ENCODE results near the gene INHBC.

Gene INHBC

GRCh38 chr12:57497223-57498131, 62.9 kb downstream of the INHBC start:
- DNase-seq (ENCODE audit: low read depth, low spot score): no peak
- Histone ChIP-seq H3K4me3 (ENCODE audit: insufficient read length, low read depth) (no peak overlapping the region), H3K9ac (ENCODE audit: insufficient read length, low read depth) (no peak overlapping the region), H3K27me3 (ENCODE audit: insufficient read depth, insufficient read length) (no peaks in the 10 kb centered on the region), H3K9me3 (ENCODE audit: insufficient read depth, low read length) (no peaks in the 10 kb centered on the region; the same call in 1 of the 2 replicates), H3K4me1 (ENCODE audit: insufficient read depth, insufficient read length) (no peaks in the 10 kb centered on the region), H3K36me3 (ENCODE audit: insufficient read depth, insufficient read length, low read length) (peaks cover 74% of the 10 kb centered on the region)
- TF ChIP-seq SUZ12 (IDR thresholded peaks at IDR 0.05; ENCODE audit: extremely low read depth, insufficient read depth, insufficient read length) (no peak), YY1 (IDR thresholded peaks at IDR 0.05; ENCODE audit: insufficient read depth, insufficient read length) (no peak)

GRCh38 chr12:57498132-57498502, 63.5 kb downstream of the INHBC start:
- Histone ChIP-seq H3K27me3 (ENCODE audit: insufficient read depth, insufficient read length) (no peaks in the 10 kb centered on the region), H3K36me3 (ENCODE audit: insufficient read depth, insufficient read length, low read length) (peaks cover 72% of the 10 kb centered on the region), H3K9ac (ENCODE audit: insufficient read length, low read depth) (no peak overlapping the region), H3K4me1 (ENCODE audit: insufficient read depth, insufficient read length) (no peaks in the 10 kb centered on the region), H3K4me3 (ENCODE audit: insufficient read length, low read depth) (no peak overlapping the region), H3K9me3 (ENCODE audit: insufficient read depth, low read length) (no peaks in the 10 kb centered on the region; the same call in 1 of the 2 replicates)
- TF ChIP-seq SUZ12 (IDR thresholded peaks at IDR 0.05; ENCODE audit: extremely low read depth, insufficient read depth, insufficient read length): no peak
- TF ChIP-seq YY1 (IDR thresholded peaks at IDR 0.05; ENCODE audit: insufficient read depth, insufficient read length): no peak
- no peak for TF ChIP-seq ZNF274 (IDR thresholded peaks at IDR 0.05; ENCODE audit: low read depth, low read length)
- no peak for DNase-seq (ENCODE audit: low read depth, low spot score)

- no peak for TF ChIP-seq YY1 (IDR thresholded peaks at IDR 0.05; ENCODE audit: insufficient read depth, insufficient read length)
- no peak for TF ChIP-seq SUZ12 (IDR thresholded peaks at IDR 0.05; ENCODE audit: extremely low read depth, insufficient read depth, insufficient read length)
- TF ChIP-seq ZNF274 (IDR thresholded peaks at IDR 0.05; ENCODE audit: low read depth, low read length): no peak
- no peaks in the 10 kb centered on the region; the same call in 1 of the 2 replicates for H3K9me3 ChIP-seq (ENCODE audit: insufficient read depth, low read length)
- no peak for DNase-seq (ENCODE audit: low read depth, low spot score)
- H3K4me3 ChIP-seq (ENCODE audit: insufficient read length, low read depth): no peak overlapping the region
- H3K4me1 ChIP-seq (ENCODE audit: insufficient read depth, insufficient read length): no peaks in the 10 kb centered on the region
- H3K27me3 ChIP-seq (ENCODE audit: insufficient read depth, insufficient read length): no peaks in the 10 kb centered on the region
- H3K9ac ChIP-seq (ENCODE audit: insufficient read length, low read depth): no peak overlapping the region
- H3K36me3 ChIP-seq (ENCODE audit: insufficient read depth, insufficient read length, low read length): peaks cover 77% of the 10 kb centered on the region
Observed at GRCh38 chr12:57498571-57498970, 64.0 kb downstream of the INHBC start.

- Histone ChIP-seq H3K36me3 (ENCODE audit: insufficient read depth, insufficient read length, low read length) (peaks cover 88% of the 10 kb centered on the region), H3K9me3 (ENCODE audit: insufficient read depth, low read length) (peaks cover 5% of the 10 kb centered on the region; the same call in 1 of the 2 replicates)
Observed at GRCh38 chr12:57500213-57500612, 65.6 kb downstream of the INHBC start.

More at GRCh38 chr12:57500213-57500612, 65.6 kb downstream of the INHBC start:
- TF ChIP-seq YY1 (IDR thresholded peaks at IDR 0.05; ENCODE audit: insufficient read depth, insufficient read length) (no peak), SUZ12 (IDR thresholded peaks at IDR 0.05; ENCODE audit: extremely low read depth, insufficient read depth, insufficient read length) (no peak), ZNF274 (IDR thresholded peaks at IDR 0.05; ENCODE audit: low read depth, low read length) (no peak)
- Histone ChIP-seq H3K27me3 (ENCODE audit: insufficient read depth, insufficient read length) (no peaks in the 10 kb centered on the region), H3K4me1 (ENCODE audit: insufficient read depth, insufficient read length) (no peaks in the 10 kb centered on the region), H3K9ac (ENCODE audit: insufficient read length, low read depth) (no peak overlapping the region), H3K4me3 (ENCODE audit: insufficient read length, low read depth) (no peak overlapping the region)
- DNase-seq (ENCODE audit: low read depth, low spot score): no peak

All from NT2/D1 (cell line).